Peyer's patch (tissue), 4 donors: ENCODE results near the gene IGF1R.

Source experiments
- CTCF ChIP-seq, 6 experiments: fragments of 450-650 bp in 4 of 6; fragments of 200-600 bp in 2 of 6; sonication (generic) in 1 of 6; IDR thresholded peaks; one replicate each; pipeline ENCODE4 v1.5.1; 2017 to 2019; ENCODE audit warnings: antibody characterized with exemption in 6 of 6, mild to moderate bottlenecking in 3 of 6, moderate library complexity in 1 of 6
- POLR2A ChIP-seq, 2 donors: fragments of 450-650 bp; IDR thresholded peaks; one replicate each; pipeline ENCODE4 v1.5.1; 2017; ENCODE audit warnings: antibody characterized with exemption in 2 of 2, mild to moderate bottlenecking in 2 of 2, moderate library complexity in 2 of 2

- TF ChIP-seq CTCF (IDR thresholded peaks at IDR 0.05) (no peak), POLR2A (IDR thresholded peaks at IDR 0.05) (no peak)
Observed at GRCh38 chr15:98759277-98759676, 110.9 kb downstream of the IGF1R start.
